PC-9 (cell line): ENCODE measurements around the gene SLC39A2. TPM values are rescaled to one million over a fixed set of nuclear protein-coding genes. Genes with fewer than 3 reads are reported as not detected.

Experiments
- BruUV-seq: library from RNA; stranded (reverse); fragments of 400-500 nt; replicated peaks from 2 replicates; lab custom pipeline; 2021; lab: Mats Ljungman, UMichigan
- CTCF ChIA-PET: fragments of 300-600 bp; sonication (Branson Sonifier 250); formaldehyde crosslinking; loops from one replicate; lab custom pipeline; 2022; ENCODE audit warnings: antibody characterized with exemption; lab: Charles Lee
- POLR2A ChIA-PET: fragments of 300-600 bp; sonication (Branson Sonifier 250); formaldehyde crosslinking; loops from one replicate; lab custom pipeline; 2022; ENCODE audit warnings: antibody characterized with exemption; ENCODE audit not compliant: unreplicated experiment; lab: Charles Lee
- DNase-seq, 2 experiments: peaks; one replicate each; pipeline versions ENCODE4 v3.0.0 to v3.0.0-alpha.2; 2015 to 2022; ENCODE audit warnings: mixed read lengths in 1 of 2
- H2AFZ ChIP-seq: fragments of 200-600 bp; sonication (generic); 2 replicates; pipeline ENCODE4 v1.8.1; 2017; ENCODE audit warnings: antibody characterized with exemption
- H3F3A ChIP-seq: fragments of 200-600 bp; sonication (generic); 2 replicates; pipeline ENCODE4 v1.8.1; 2017; ENCODE audit warnings: antibody characterized with exemption, mild to moderate bottlenecking, low read depth; ENCODE audit not compliant: insufficient read depth
- H3K27ac ChIP-seq: fragments of 200-600 bp; sonication (generic); 2 replicates; pipeline ENCODE4 v1.6.1; 2016; ENCODE audit warnings: mixed run types
- H3K27me3 ChIP-seq: fragments of 200-600 bp; sonication (generic); 2 replicates; pipeline ENCODE4 v1.6.1; 2016; ENCODE audit warnings: low read depth, mixed run types; ENCODE audit not compliant: insufficient read depth
- H3K36me3 ChIP-seq: fragments of 200-600 bp; sonication (generic); 2 replicates; pipeline ENCODE4 v1.6.1; 2016; ENCODE audit warnings: low read depth, mixed run types
- H3K4me1 ChIP-seq: fragments of 200-600 bp; sonication (generic); replicated peaks from 2 replicates; pipeline ENCODE4 v1.6.1; 2016; ENCODE audit warnings: mixed run types; ENCODE audit not compliant: insufficient read depth
- H3K4me2 ChIP-seq: fragments of 200-600 bp; sonication (generic); 2 replicates; pipeline ENCODE4 v1.6.1; 2017; ENCODE audit warnings: mixed run types
- H3K4me3 ChIP-seq: fragments of 200-600 bp; sonication (generic); 2 replicates; pipeline ENCODE4 v1.6.1; 2016; ENCODE audit warnings: mixed run types
- H3K79me2 ChIP-seq: fragments of 200-600 bp; sonication (generic); 2 replicates; pipeline ENCODE4 v1.6.1; 2017; ENCODE audit warnings: low read depth, mixed run types
- H3K9me2 ChIP-seq: fragments of 200-600 bp; sonication (generic); 2 replicates; pipeline ENCODE4 v1.8.1; 2017; ENCODE audit warnings: mild to moderate bottlenecking; ENCODE audit not compliant: insufficient read depth
- H3K9me3 ChIP-seq: fragments of 200-600 bp; sonication (generic); 2 replicates; pipeline ENCODE4 v1.8.1; 2016; ENCODE audit warnings: low read depth; ENCODE audit not compliant: insufficient read depth
- H4K20me1 ChIP-seq: fragments of 200-600 bp; sonication (generic); 2 replicates; pipeline ENCODE4 v1.8.1; 2017; ENCODE audit not compliant: insufficient read depth
- EZH2 ChIP-seq: fragments of 200-600 bp; sonication (generic); IDR thresholded peaks from 2 replicates; pipeline ENCODE4 v1.8.0; 2017; ENCODE audit warnings: antibody characterized with exemption, low read depth
- intact Hi-C: fragments of 100-400 bp; cut with micrococcal nuclease; formaldehyde crosslinking; loops from one replicate; pipeline ENCODE4 v1.10.0; 2022; ENCODE audit not compliant: unreplicated experiment
- total RNA-seq: library from RNA; stranded (reverse); gene quantifications from 2 replicates; pipeline ENCODE4 v1.2.3, GENCODE V29; 2021
- TF ChIP-seq, protein P1 (sequence below): fragments of 200-600 bp; sonication (generic); conservative IDR thresholded peaks from 2 replicates; pipeline ENCODE4 v1.6.1; 2017; ENCODE audit warnings: mixed run types, antibody characterized with exemption, mild to moderate bottlenecking, moderate library complexity

Gene SLC39A2
- total RNA-seq, 1 experiment from 2014 or later = 0.35 TPM

DNA sequence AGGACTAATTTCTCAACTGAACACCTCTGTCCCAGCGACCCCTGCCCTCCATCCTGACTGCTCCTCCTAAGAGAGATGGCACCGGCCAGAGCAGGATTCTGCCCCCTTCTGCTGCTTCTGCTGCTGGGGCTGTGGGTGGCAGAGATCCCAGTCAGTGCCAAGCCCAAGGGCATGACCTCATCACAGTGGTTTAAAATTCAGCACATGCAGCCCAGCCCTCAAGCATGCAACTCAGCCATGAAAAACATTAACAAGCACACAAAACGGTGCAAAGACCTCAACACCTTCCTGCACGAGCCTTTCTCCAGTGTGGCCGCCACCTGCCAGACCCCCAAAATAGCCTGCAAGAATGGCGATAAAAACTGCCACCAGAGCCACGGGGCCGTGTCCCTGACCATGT, 43.8 kb downstream of the SLC39A2 start:
- BruUV-seq = no TSS peak
- POLR2A ChIA-PET = no interaction called here
- Histone ChIP-seq H3K9me3 (no peaks in the 10 kb centered on the region), H3K36me3 (no peaks in the 10 kb centered on the region), H3K4me3 (no peak overlapping the region), H4K20me1 (no peaks in the 10 kb centered on the region), H3K27me3 (no peaks in the 10 kb centered on the region), H3K4me2 (no peak overlapping the region), H2AFZ (no peak overlapping the region), H3K9me2 (no peaks in the 10 kb centered on the region), H3K4me1 (peaks cover 15% of the 10 kb centered on the region), H3K27ac (no peak overlapping the region), H3F3A (peaks cover 9% of the 10 kb centered on the region; the same call in 1 of the 2 replicates), H3K79me2 (no peaks in the 10 kb centered on the region)
- DNase-seq = no peak
- CTCF ChIA-PET = no interaction called here
- TF ChIP-seq EZH2 = no peak
- TF ChIP-seq, protein P1, sequence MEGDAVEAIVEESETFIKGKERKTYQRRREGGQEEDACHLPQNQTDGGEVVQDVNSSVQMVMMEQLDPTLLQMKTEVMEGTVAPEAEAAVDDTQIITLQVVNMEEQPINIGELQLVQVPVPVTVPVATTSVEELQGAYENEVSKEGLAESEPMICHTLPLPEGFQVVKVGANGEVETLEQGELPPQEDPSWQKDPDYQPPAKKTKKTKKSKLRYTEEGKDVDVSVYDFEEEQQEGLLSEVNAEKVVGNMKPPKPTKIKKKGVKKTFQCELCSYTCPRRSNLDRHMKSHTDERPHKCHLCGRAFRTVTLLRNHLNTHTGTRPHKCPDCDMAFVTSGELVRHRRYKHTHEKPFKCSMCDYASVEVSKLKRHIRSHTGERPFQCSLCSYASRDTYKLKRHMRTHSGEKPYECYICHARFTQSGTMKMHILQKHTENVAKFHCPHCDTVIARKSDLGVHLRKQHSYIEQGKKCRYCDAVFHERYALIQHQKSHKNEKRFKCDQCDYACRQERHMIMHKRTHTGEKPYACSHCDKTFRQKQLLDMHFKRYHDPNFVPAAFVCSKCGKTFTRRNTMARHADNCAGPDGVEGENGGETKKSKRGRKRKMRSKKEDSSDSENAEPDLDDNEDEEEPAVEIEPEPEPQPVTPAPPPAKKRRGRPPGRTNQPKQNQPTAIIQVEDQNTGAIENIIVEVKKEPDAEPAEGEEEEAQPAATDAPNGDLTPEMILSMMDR = no peak
- intact Hi-C loops = no loop called here

DNA sequence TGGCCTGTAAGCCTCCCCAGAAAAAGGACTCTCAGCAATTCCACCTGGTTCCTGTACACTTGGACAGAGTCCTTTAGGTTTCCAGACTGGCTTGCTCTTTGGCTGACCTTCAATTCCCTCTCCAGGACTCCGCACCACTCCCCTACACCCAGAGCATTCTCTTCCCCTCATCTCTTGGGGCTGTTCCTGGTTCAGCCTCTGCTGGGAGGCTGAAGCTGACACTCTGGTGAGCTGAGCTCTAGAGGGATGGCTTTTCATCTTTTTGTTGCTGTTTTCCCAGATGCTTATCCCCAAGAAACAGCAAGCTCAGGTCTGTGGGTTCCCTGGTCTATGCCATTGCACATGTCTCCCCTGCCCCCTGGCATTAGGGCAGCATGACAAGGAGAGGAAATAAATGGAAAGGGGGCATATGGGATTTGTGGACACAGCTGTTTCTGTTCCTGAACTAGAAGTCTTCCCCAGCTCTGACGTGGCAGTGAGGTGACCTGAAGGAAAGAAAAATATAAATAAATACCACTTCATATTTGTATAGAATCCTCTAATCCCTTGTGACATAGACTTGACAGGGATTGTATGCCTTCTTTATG, 44.4 kb downstream of the SLC39A2 start:
- Histone ChIP-seq H4K20me1 (no peaks in the 10 kb centered on the region), H3K4me3 (no peak overlapping the region), H3K27ac (no peak overlapping the region), H2AFZ (no peak overlapping the region), H3K27me3 (no peaks in the 10 kb centered on the region), H3K4me2 (peak overlapping the region; percentile 40), H3F3A (peaks cover 9% of the 10 kb centered on the region; the same call in 1 of the 2 replicates), H3K79me2 (no peaks in the 10 kb centered on the region), H3K36me3 (no peaks in the 10 kb centered on the region), H3K4me1 (peaks cover 15% of the 10 kb centered on the region), H3K9me3 (no peaks in the 10 kb centered on the region), H3K9me2 (no peaks in the 10 kb centered on the region)
- ChIA-PET POLR2A (no interaction called here), CTCF (interaction anchor here (0.8 kb wide), 1 partner anchor 29 kb away, joined by 4 read pairs; no protein-coding TSS in a partner anchor)
- TF ChIP-seq, protein P1 = no peak
- no peak for TF ChIP-seq EZH2
- DNase-seq = no peak
- intact Hi-C loops = no loop called here
- no TSS peak for BruUV-seq

DNA sequence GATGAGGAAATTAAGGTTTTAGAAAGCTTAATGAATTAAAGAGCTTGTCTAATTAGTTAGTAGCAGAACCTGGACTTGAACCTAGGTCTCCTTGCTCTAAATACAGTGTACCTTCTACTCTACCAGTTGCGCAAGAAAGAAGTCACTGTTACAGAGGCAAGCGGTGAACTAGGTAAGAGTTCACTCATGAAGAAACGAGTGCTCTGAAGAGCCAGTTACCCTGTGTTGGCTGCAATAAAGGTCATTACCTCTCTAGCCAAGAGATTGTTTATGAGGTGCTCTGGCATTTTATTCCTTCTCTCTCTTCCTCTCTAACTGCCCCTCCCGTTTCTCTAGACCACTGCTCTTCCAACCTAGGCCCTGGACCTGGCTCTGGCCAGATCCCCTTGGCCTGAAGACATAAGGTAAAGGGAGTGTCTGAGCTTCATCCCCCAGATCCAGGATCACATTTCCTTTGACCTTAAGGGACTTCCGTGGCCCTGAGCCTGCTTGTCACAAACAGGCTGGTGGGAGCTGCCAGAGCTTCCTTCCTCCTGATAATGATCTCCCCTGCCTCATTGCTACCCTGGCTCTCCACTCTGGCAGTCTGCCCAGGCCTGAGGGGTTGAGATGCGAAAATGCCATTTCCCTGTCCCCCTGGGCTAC, 45.0 kb downstream of the SLC39A2 start:
- Histone ChIP-seq H3K9me3 (no peaks in the 10 kb centered on the region), H3K4me3 (no peak overlapping the region), H3K4me2 (peak overlapping the region; percentile 40), H4K20me1 (no peaks in the 10 kb centered on the region), H3K9me2 (no peaks in the 10 kb centered on the region), H3K4me1 (peaks cover 15% of the 10 kb centered on the region), H3K27ac (no peak overlapping the region), H2AFZ (no peak overlapping the region), H3K27me3 (no peaks in the 10 kb centered on the region), H3K79me2 (no peaks in the 10 kb centered on the region), H3F3A (peaks cover 9% of the 10 kb centered on the region; the same call in 1 of the 2 replicates), H3K36me3 (no peaks in the 10 kb centered on the region)
- intact Hi-C loops = no loop called here
- TF ChIP-seq, protein P1 = no peak
- no peak for TF ChIP-seq EZH2
- ChIA-PET CTCF (interaction anchor here (0.8 kb wide), 1 partner anchor 29 kb away, joined by 4 read pairs; no protein-coding TSS in a partner anchor), POLR2A (no interaction called here)
- peak; percentile 47 to 55 for DNase-seq
- BruUV-seq = no TSS peak
